Measurements from ENCODE around the gene GIT1. TPM values are rescaled to one million over a fixed set of nuclear protein-coding genes. Genes with fewer than 3 reads are reported as not detected.

The GIT1 gene
- total and polyA plus RNA-seq, 9 of the 15 experiments (the other 6 are each of a cell fraction or from before 2014, with no cell fraction given) = 0.35 to 35.3 (median 17.1) TPM

DNA sequence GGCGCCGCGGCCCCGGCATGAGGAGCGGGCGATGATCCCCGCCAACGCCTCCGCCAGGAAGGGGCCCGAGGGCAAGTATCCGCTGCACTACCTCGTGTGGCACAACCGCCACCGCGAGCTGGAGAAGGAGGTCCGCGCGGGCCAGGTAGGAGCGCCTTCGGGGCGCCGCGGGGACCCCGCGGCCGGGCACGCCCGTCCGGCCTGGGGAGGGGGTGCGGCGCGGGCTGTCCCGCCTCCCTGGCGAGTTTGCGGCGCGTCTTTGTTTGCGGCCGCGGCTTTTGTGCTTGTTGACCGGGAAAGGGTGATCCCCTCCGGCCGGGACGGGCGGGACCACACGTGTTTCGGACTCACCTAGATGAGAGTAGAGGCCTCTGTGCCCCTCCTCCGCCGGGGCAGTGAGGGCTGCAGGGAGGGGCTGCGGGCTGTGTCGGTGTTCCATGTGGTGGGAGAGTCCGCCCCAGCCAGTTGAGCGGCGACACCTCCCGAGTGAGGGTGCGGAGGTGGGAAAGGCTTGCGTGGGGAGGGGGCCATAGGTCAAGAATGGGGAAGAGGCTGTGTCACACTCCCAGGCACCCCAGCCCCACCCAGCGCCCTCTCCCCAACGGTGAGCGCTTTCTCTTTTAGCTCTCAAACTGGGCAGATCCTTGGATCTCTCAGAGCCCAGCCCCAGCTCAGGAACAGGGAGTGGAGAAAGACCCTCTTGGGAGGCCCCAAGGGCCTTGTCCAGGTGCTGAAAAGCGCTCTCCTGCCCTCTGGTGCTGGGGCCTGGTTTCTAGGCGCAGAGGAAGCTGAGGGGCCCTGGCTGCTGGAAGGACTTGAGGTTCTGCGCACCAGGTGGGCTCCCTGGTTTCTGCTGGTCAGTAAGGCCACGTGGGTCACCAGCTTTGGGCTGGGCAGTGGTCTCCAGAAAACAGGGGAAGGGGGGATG is 4.4 kb upstream of the GIT1 start (continued):
- TF ChIP-seq, protein P1, sequence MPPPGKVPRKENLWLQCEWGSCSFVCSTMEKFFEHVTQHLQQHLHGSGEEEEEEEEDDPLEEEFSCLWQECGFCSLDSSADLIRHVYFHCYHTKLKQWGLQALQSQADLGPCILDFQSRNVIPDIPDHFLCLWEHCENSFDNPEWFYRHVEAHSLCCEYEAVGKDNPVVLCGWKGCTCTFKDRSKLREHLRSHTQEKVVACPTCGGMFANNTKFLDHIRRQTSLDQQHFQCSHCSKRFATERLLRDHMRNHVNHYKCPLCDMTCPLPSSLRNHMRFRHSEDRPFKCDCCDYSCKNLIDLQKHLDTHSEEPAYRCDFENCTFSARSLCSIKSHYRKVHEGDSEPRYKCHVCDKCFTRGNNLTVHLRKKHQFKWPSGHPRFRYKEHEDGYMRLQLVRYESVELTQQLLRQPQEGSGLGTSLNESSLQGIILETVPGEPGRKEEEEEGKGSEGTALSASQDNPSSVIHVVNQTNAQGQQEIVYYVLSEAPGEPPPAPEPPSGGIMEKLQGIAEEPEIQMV (tag; conservative IDR thresholded peaks at IDR 0.05; ENCODE audit: low read depth) = no peak
- TF ChIP-seq, protein P2, sequence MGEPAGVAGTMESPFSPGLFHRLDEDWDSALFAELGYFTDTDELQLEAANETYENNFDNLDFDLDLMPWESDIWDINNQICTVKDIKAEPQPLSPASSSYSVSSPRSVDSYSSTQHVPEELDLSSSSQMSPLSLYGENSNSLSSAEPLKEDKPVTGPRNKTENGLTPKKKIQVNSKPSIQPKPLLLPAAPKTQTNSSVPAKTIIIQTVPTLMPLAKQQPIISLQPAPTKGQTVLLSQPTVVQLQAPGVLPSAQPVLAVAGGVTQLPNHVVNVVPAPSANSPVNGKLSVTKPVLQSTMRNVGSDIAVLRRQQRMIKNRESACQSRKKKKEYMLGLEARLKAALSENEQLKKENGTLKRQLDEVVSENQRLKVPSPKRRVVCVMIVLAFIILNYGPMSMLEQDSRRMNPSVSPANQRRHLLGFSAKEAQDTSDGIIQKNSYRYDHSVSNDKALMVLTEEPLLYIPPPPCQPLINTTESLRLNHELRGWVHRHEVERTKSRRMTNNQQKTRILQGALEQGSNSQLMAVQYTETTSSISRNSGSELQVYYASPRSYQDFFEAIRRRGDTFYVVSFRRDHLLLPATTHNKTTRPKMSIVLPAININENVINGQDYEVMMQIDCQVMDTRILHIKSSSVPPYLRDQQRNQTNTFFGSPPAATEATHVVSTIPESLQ (CRISPR knock-in tag; IDR thresholded peaks at IDR 0.05) = no peak
- TF ChIP-seq FOS (IDR thresholded peaks at IDR 0.05; ENCODE audit: extremely low read depth, insufficient read length) (no peak), CAMTA2 (CRISPR knock-in tag; conservative IDR thresholded peaks at IDR 0.05) (no peak), BRCA1 (IDR thresholded peaks at IDR 0.05) (no peak), BRCA1 (CRISPR knock-in tag; IDR thresholded peaks at IDR 0.05) (no peak), TGIF2 (CRISPR knock-in tag; IDR thresholded peaks at IDR 0.05) (no peak), RCOR1 (IDR thresholded peaks at IDR 0.05; ENCODE audit: borderline replicate concordance in 1 of 2, low read depth in 2 of 2, low read length in 2 of 2) (no peak; a peak in 1 of 4 replicates), MAFG (tag; conservative IDR thresholded peaks at IDR 0.05) (no peak), ELF1 (tag; IDR thresholded peaks at IDR 0.05) (no peak), HLTF (IDR thresholded peaks at IDR 0.05) (no peak), CBFB (CRISPR knock-in tag; IDR thresholded peaks at IDR 0.05) (0 out of 2 replicates have a peak, but pooled peaks have one; percentile 43)
- TF ChIP-seq, protein P3, sequence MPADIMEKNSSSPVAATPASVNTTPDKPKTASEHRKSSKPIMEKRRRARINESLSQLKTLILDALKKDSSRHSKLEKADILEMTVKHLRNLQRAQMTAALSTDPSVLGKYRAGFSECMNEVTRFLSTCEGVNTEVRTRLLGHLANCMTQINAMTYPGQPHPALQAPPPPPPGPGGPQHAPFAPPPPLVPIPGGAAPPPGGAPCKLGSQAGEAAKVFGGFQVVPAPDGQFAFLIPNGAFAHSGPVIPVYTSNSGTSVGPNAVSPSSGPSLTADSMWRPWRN (IDR thresholded peaks at IDR 0.05; ENCODE audit: low read depth) = no peak
- TF ChIP-seq, protein P4, sequence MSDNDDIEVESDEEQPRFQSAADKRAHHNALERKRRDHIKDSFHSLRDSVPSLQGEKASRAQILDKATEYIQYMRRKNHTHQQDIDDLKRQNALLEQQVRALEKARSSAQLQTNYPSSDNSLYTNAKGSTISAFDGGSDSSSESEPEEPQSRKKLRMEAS (CRISPR knock-in tag; IDR thresholded peaks at IDR 0.05) = peak; percentile 55; the same call in 1 of the 2 replicates

Data from K562 (cell line).